ENCODE results near the gene EFEMP2.

EFEMP2 gene

GRCh38 chr11:65872586-65873317 lies at the start of gene EFEMP2:
TSS of gene EFEMP2 (minus strand) at chr11:65872800. CDS start at chr11:65872354, 446 bp downstream.
- DNase-seq = no peak

GRCh38 chr11:65921876-65922275 lies 49.3 kb upstream of the EFEMP2 start:
- DNase-seq = no peak

DNA sequence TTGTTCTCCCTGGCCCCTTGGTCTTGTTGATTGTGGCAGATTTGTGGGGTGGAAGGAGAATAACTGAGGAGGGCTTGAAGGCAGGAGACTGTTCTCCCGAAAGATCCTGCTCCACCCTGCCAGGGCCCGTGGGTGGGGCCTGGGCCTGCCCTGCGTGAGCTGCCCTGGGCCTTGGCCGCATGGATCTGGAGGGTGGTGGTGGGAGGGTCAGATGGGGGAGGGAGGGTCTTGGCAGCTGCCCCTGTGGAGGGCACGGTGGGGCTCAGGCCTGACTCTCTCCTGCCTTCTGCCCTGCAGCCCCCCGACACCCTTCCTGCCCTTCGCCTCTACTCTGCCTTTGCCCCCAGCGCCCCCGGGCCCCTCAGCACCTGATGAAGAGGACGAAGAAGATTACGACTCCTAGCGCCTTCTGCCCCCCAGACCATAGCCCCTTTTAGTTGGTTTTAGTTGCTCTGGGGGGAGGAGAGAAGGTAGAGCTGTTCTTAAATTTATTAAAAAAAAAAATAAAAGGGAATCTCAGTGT lies 48.5 kb upstream of the EFEMP2 start:
- DNase-seq = no peak

GRCh38 chr11:65920372-65920802 lies 47.8 kb upstream of the EFEMP2 start:
- DNase-seq = no peak

DNA sequence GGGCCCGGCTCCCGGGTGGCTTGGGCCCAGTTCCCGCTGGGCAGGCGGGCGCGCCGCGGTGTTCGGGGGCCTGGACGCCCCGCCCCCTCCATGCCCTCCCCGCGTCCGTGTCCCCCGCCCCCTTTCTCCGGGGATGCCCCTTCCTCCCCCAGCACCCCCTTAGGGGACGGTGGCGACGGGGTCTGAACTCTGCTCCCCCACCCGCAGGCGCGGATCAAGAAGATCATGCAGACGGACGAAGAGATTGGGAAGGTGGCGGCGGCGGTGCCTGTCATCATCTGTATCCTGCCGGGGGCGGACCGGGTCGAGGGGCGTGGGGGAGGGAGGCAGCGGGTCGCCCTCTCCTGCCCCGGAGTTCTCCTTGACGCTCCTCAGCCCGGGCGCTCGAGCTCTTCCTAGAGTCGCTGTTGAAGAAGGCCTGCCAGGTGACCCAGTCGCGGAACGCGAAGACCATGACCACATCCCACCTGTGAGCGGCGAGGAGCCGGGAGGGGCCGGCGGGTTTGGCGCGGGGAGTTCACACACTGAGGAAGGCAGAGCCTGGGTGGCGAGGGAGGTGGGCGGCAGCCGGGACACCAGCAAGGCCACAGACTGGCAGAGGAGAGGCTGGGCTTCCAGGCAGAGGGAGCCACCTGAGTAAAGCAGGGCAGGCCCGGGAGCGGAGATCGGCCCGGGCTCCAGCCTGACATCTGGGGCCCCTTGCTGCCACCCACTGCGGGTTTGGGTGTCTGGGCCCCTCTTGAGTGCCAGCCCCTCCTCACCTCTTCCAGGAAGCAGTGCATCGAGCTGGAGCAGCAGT lies 47.2 kb upstream of the EFEMP2 start:
- DNase-seq = peak; percentile 70

- DNase-seq = peak; percentile 99
Measured at GRCh38 chr11:65919141-65919572, 46.6 kb upstream of the EFEMP2 start, which contains the start of gene DRAP1. TSS of gene DRAP1 (plus strand) at chr11:65919426. CDS start at chr11:65919502, 76 bp downstream.

DNA sequence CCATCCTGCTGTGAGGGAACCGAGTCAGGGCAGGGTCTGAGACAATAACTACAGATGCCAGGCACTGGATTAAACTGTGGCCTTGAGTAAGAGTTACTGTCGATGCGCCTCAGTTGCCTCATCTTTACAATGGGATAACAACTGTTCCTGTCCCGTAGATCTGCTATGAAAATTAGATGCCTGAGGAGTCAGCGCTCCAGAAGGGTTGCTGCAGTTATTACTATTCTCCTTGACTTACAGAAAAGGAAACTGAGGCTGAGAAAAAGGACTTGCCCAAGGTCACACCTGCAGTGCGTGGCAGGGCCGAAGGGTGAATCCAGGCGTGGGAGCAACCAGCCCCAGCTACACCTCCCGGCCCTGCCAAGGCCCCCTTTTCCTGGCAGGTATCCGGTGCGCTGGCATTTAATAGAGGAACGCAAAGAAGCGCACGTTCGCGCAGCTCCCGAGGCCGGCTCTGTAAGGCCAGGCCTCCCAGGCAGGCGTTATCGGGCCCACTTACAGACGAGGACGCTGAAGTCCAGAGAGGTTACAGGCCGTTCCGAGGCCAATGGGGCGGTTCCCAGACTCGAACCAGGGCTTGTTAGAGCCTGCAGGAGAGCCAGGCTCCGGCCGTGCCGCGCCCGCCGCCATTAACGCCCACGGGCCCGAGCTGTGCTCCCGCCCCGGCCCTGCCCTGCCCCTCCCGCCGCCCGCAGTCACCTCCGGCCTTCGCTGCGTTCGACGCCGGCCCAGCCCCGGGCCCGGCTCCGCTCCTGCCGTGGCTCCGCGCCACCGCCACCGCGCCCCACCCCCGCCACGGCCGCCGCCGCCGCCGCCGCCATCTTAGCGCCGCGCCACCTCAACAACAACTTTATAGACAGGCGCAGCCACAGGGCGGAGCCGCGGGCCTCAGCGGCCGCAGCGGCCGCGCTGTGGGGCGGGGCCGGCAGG lies 45.9 kb upstream of the EFEMP2 start, which contains the start of gene C11orf68:
Gene C11orf68, minus strand, starts transcription at position 852 of the 930 bp plus-strand sequence. Its CDS starts 31 bp downstream, at position 821.
- no peak for DNase-seq

- DNase-seq = no peak
Measured at GRCh38 chr11:65917434-65918210, 45.0 kb upstream of the EFEMP2 start.

- no peak for DNase-seq
Measured at GRCh38 chr11:65917077-65917433, 44.5 kb upstream of the EFEMP2 start.

- no peak for DNase-seq
Measured at GRCh38 chr11:65916391-65916790, 43.8 kb upstream of the EFEMP2 start.

DNA sequence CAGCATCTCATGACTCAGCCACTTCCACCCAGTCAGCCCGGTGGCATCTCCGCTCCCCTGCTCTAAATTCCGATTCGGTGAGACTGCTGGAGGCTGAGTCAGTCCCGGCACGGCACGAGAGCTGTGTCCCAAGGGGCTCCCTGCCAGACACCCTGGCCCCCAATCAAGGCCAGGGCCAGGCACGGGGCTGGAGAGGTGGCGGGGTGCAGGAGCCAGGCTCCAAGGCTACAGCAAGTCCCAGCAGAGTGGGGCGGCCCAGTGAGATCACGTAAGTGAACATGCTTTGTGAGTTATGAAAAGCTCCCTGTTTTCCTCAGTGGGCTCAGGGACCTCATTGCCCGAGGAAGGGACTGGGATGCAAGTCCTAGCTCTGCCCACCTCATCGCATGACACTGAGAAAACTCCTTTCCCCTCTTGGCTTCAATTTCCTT lies 43.2 kb upstream of the EFEMP2 start:
- DNase-seq = no peak

DNA sequence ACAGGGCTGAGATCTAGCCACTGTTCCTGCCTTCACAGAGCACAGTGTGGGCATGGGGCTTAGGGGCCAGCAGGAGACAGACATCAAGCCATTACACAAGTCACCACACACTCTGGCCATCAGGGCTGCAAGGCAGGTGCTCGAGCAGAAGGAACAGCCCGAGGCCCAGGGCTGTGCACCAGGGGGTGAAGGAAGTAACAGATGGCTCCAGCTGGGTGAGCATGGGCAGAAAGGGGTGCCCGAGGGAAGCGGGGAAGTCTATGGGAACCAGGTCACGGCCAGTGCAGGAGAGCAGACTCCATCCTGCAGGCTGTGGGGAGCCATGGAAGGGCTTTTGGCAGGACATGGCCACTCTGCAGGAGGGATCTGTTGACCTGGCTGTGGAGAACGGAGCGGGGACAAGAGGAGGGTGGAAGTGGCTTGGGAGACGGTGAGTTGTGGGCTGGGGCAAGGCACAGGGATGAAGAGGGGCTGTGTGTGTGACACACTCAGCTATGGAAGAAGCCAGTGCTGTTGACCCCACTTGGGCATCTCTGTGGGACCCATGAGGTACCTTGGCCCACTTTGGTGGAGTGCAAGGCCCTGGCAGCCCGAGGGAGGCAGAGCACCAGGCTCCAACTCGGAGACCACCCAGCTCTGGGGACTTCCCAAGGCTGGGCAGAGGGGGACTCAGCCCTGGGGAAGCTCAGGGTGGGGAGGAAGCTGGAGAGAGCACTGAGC lies 42.7 kb upstream of the EFEMP2 start:
- no peak for DNase-seq

DNA sequence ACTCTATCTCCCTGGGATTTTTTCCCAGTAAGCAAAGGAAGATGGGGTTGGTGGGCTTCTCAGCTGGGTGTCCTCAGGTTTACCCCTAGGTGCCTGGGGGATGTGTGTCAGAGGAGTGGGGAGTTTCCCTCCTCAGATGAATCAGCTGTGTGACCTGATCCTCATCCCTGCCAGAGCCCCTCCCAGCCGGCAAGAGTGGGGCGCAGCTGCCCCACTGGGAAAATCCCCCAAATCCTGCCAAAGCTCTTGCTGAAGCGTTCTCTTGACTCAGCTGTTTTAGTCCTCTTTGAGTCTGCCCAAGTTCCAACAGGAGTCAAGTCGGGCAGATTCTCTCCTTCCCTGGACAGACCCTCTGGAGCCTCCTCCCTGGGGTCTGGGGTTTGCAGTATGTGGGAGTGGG lies 40.2 kb upstream of the EFEMP2 start:
- no peak for DNase-seq

DNA sequence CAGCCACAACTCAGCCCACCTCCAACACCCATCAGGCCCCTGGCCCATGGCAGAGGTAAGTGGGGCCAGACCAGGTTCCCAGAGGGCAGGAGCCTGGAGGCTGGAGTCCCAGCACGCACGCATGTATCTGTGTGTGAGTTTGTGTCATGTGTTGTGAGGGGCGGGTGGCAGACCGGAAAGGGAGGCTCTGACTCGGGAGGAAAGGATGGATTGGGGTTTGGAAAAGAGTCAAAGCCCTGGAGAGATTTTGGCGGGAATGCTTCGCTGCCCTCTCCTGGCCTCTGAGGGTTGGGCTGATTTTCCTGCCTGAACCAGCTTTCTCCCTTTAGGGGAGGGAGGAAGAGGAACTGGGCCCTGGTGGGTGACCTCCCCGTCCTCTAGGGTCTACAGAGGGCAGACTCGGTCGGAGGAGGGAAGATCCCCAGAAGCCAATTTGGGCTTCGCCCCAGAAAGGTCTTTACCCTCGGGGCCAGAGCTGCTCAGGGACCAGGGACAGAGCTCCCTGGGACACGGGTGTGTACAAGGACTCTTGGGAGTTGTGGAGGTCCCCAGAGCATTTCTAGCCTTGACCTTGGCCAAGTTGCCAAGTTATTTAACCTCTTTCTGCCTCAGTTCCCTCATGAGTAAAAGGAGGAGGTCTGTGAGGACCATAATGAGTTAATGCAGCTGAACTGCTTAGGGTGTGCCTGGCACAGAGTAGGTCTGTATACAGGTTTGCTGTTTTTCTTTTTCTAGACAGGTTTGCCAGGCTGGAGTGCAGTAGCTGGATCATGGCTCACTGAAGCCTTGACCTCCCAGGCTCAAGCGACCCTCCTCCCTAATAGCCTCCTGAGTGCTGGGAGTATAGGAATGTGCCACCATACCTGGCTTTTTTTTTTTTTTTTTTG lies 39.3 kb upstream of the EFEMP2 start:
- no peak for DNase-seq

DNA sequence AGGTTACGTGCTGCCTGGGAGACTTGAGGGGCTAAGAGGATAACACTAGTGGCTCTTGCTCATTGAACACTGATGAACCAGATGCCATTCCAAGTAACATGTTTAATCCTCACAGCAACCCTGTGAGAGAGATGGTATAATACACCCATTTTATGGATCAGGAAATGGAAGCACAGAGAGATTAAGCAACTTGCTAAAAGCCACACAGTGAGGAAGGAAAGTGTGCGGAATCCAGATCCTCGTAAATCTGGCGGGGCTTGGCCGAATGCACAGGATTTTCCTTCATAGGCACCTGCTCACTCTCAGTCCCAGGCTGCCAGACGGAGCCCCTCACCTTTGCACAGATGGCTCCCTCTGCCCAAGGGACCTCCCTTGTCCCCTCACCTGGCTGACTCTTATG lies 35.3 kb upstream of the EFEMP2 start:
- no peak for DNase-seq

GRCh38 chr11:65906602-65907001 lies 34.0 kb upstream of the EFEMP2 start:
- DNase-seq = no peak

GRCh38 chr11:65903715-65904114 lies 31.1 kb upstream of the EFEMP2 start:
- no peak for DNase-seq

DNA sequence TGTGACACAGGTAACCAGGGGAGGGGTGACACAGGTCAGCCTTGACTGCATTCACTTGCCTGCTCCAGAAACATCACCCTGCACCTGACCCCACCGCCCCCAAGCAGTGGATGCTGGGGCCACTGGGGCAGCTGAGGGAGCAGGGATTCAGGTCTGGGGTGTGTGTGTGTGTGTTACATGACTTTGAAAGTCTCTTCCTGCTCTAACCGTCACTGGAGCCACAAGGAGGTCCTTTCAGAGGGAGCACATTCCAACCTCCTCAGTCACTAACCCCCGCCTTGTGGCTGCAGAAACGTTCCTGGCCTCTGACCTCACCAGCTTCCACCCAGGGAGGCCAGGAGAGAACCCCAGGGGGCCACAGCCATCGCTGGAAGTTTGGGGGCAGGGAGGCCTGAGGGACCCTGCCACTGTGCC lies 30.5 kb upstream of the EFEMP2 start:
- DNase-seq = no peak

GRCh38 chr11:65900899-65901180 lies 28.2 kb upstream of the EFEMP2 start:
- no peak for DNase-seq
